NCI-H345 treated with DMSO at 0.1 percent for 48 hours (cell line): ENCODE results near the gene FAM83D.
"Not testable (repeated sequence)": the region's sequence is repeated elsewhere in the genome, so short reads cannot be mapped to it uniquely, and the experiment has no call there.

Source experiments
- DNase-seq: peaks from one replicate; lab custom pipeline; 2025; ENCODE audit not compliant: unreplicated experiment; lab: John Stamatoyannopoulos, UW

Gene FAM83D

GRCh38 chr20:38935285-38935684, 9.1 kb downstream of the FAM83D start:
- DNase-seq, result no peak

GRCh38 chr20:38935967-38936407, 9.8 kb downstream of the FAM83D start:
- no peak for DNase-seq

- no peak for DNase-seq
These were observed 10.8 kb downstream of the FAM83D start for GRCh38 chr20:38937000-38937399.

GRCh38 chr20:38937978-38938473, 11.8 kb downstream of the FAM83D start:
- DNase-seq, result no peak

GRCh38 chr20:38939686-38940085, 13.5 kb downstream of the FAM83D start:
- no peak for DNase-seq

- DNase-seq, result no peak
These were observed 14.4 kb downstream of the FAM83D start for GRCh38 chr20:38940644-38941043.

- DNase-seq, result no peak
These were observed 15.6 kb downstream of the FAM83D start for GRCh38 chr20:38941726-38942389.

GRCh38 chr20:38945012-38945411, 18.8 kb downstream of the FAM83D start:
- no peak for DNase-seq

GRCh38 chr20:38946836-38947235, 20.6 kb downstream of the FAM83D start:
- DNase-seq, result no peak

GRCh38 chr20:38947931-38948362, 21.7 kb downstream of the FAM83D start:
- no peak for DNase-seq

- DNase-seq, result no peak
These were observed 24.0 kb downstream of the FAM83D start for GRCh38 chr20:38950254-38950653.

- no peak for DNase-seq
These were observed 25.4 kb downstream of the FAM83D start for GRCh38 chr20:38951611-38952010.

- DNase-seq, result no peak
These were observed 25.9 kb downstream of the FAM83D start for GRCh38 chr20:38952153-38952552.

GRCh38 chr20:38953630-38954340, 27.6 kb downstream of the FAM83D start:
- no peak for DNase-seq

- no peak for DNase-seq
These were observed 31.1 kb downstream of the FAM83D start for GRCh38 chr20:38957235-38957876.

- DNase-seq, result no peak
These were observed 31.8 kb downstream of the FAM83D start for GRCh38 chr20:38957915-38958485.

- not testable (repeated sequence) for DNase-seq
These were observed 34.0 kb downstream of the FAM83D start for GRCh38 chr20:38960187-38960687.

- no peak for DNase-seq
These were observed 35.4 kb downstream of the FAM83D start for GRCh38 chr20:38961530-38962043.

- peak; percentile 97 for DNase-seq
These were observed 36.1 kb downstream of the FAM83D start, which contains the start of gene DHX35 for GRCh38 chr20:38962044-38962927. Gene DHX35 (plus strand): TSS chr20:38962344. CDS start chr20:38962368, 24 bp downstream.

- no peak for DNase-seq
These were observed 36.7 kb downstream of the FAM83D start for GRCh38 chr20:38962928-38963401.
